ENCODE measurements around the gene SH2D2A. TPM values are rescaled to one million over a fixed set of nuclear protein-coding genes. Genes with fewer than 3 reads are reported as not detected.

The SH2D2A gene
- total RNA-seq, 1 donor from 2014 or later: not detected

GRCh38 chr1:156781585-156782186 is 35.0 kb downstream of the SH2D2A start:
- H3K36me3 Mint-ChIP-seq (ENCODE audit: insufficient read depth): peaks cover 7% of the 10 kb centered on the region
- DNase-seq (ENCODE audit: low spot score, unreplicated experiment): no peak
- H3K4me3 Mint-ChIP-seq (ENCODE audit: low read depth): no peak overlapping the region
- H3K27me3 Mint-ChIP-seq: no peaks in the 10 kb centered on the region
- no peak for TF ChIP-seq CTCF (IDR thresholded peaks at IDR 0.05; ENCODE audit: unreplicated experiment)
- H3K27ac Mint-ChIP-seq: no peak overlapping the region
- peaks cover 2% of the 10 kb centered on the region for H3K4me1 Mint-ChIP-seq (ENCODE audit: low read depth)
- no peaks in the 10 kb centered on the region for H3K9me3 Mint-ChIP-seq (ENCODE audit: low read depth)

GRCh38 chr1:156777573-156777972 is 39.1 kb downstream of the SH2D2A start:
- Mint-ChIP-seq H3K4me3 (ENCODE audit: low read depth) (no peak overlapping the region), H3K4me1 (ENCODE audit: low read depth) (peaks cover 15% of the 10 kb centered on the region), H3K36me3 (ENCODE audit: insufficient read depth) (peaks cover 7% of the 10 kb centered on the region), H3K9me3 (ENCODE audit: low read depth) (no peaks in the 10 kb centered on the region), H3K27ac (no peak overlapping the region), H3K27me3 (no peaks in the 10 kb centered on the region)
- no peak for DNase-seq (ENCODE audit: low spot score, unreplicated experiment)
- TF ChIP-seq CTCF (IDR thresholded peaks at IDR 0.05; ENCODE audit: unreplicated experiment): no peak

- H3K27me3 Mint-ChIP-seq: no peaks in the 10 kb centered on the region
- H3K9me3 Mint-ChIP-seq (ENCODE audit: low read depth): no peaks in the 10 kb centered on the region
- no peak for TF ChIP-seq CTCF (IDR thresholded peaks at IDR 0.05; ENCODE audit: unreplicated experiment)
- H3K4me1 Mint-ChIP-seq (ENCODE audit: low read depth): peaks cover 21% of the 10 kb centered on the region
- no peak overlapping the region for H3K4me3 Mint-ChIP-seq (ENCODE audit: low read depth)
- peaks cover 6% of the 10 kb centered on the region for H3K36me3 Mint-ChIP-seq (ENCODE audit: insufficient read depth)
- H3K27ac Mint-ChIP-seq: no peak overlapping the region
- DNase-seq (ENCODE audit: low spot score, unreplicated experiment): no peak
Observed at GRCh38 chr1:156776942-156777341, 39.7 kb downstream of the SH2D2A start.

DNA sequence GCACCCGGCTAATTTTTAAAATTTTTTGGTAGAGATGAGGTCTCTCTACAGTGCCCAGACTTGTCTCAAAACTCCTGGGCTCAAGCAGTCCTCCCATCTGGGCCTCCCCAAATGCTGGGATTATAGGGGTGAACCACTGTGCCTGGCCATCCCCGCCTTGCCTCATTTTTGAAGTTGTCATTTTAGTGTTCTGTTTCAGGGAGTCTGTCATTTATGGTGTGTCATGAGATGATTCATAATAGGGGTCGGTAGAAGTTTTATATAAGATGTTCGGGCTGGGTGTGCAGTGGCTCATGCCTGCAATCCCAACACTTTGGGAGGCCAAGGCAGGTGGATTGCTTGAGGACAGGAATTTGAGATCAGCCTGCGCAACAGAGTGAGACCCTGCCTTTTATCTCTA is 40.8 kb downstream of the SH2D2A start:
- Mint-ChIP-seq H3K4me3 (ENCODE audit: low read depth) (no peak overlapping the region), H3K9me3 (ENCODE audit: low read depth) (no peaks in the 10 kb centered on the region), H3K36me3 (ENCODE audit: insufficient read depth) (peaks cover 11% of the 10 kb centered on the region), H3K27ac (peak overlapping the region; percentile 16), H3K27me3 (no peaks in the 10 kb centered on the region), H3K4me1 (ENCODE audit: low read depth) (peaks cover 28% of the 10 kb centered on the region)
- no peak for DNase-seq (ENCODE audit: low spot score, unreplicated experiment)
- TF ChIP-seq CTCF (IDR thresholded peaks at IDR 0.05; ENCODE audit: unreplicated experiment): no peak

DNA sequence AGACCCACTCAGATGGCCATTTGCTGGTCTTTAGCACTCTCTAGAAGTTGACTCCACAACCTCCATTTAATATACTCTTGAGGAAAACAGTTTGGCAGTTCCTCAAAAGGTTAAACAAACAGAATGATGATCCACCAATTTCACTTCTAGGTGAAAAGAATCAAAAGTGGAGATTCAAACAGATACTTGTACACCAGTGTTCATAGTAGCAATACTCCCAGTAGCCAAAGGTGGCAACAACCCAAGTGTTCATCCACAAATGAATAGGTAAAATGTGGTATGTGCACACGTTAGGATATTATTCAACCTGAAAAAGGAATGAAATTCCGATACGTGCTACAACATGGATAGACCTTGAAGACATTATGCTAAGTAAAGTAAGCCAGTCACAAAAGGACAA is 43.0 kb downstream of the SH2D2A start:
- H3K4me3 Mint-ChIP-seq (ENCODE audit: low read depth): no peak overlapping the region
- H3K27me3 Mint-ChIP-seq: no peaks in the 10 kb centered on the region
- TF ChIP-seq CTCF (IDR thresholded peaks at IDR 0.05; ENCODE audit: unreplicated experiment): peak; percentile 23
- peaks cover 42% of the 10 kb centered on the region for H3K4me1 Mint-ChIP-seq (ENCODE audit: low read depth)
- DNase-seq (ENCODE audit: low spot score, unreplicated experiment): no peak
- no peak overlapping the region for H3K27ac Mint-ChIP-seq
- H3K36me3 Mint-ChIP-seq (ENCODE audit: insufficient read depth): peaks cover 14% of the 10 kb centered on the region
- no peaks in the 10 kb centered on the region for H3K9me3 Mint-ChIP-seq (ENCODE audit: low read depth)

Measured in progenitor cell of endocrine pancreas (in vitro differentiated cells).